Endothelial cell of umbilical vein (primary cell): ENCODE measurements around the gene KRT23. TPM values are rescaled to one million over a fixed set of nuclear protein-coding genes. Genes with fewer than 3 reads are reported as not detected.
A peak's percentile ranks its signal among the peaks of the same experiment; 100 is the strongest.

ENCODE experiments used
- BruUV-seq: library from RNA; stranded (reverse); fragments of 400-500 nt; replicated peaks from 2 replicates; lab custom pipeline; 2021; lab: Mats Ljungman, UMichigan
- CTCF ChIA-PET: fragments of 300-600, 350-600 bp; sonication (Branson Sonifier 250); formaldehyde crosslinking; loops from one replicate; lab custom pipeline; 2021; ENCODE audit warnings: antibody characterized with exemption, inconsistent platforms; lab: Charles Lee
- POLR2A ChIA-PET: fragments of 300-600, 350-600 bp; sonication (Branson Sonifier 250); formaldehyde crosslinking; loops from one replicate; lab custom pipeline; 2021; ENCODE audit warnings: antibody characterized with exemption, inconsistent platforms; lab: Charles Lee
- DNase-seq: peaks from one replicate; pipeline ENCODE4 v3.0.0-alpha.2; 2011; ENCODE audit warnings: low read depth, low spot score
- FAIRE-seq: peaks from 2 replicates; lab custom pipeline; 2011; peaks lifted over from hg19 to GRCh38; lab: Jason Lieb, UNC
- H2AFZ ChIP-seq: 2 replicates; pipeline ENCODE4 v1.6.0; 2012; ENCODE audit warnings: low read depth, low read length, control low read depth, inconsistent platforms
- H3K27ac ChIP-seq: 2 replicates; pipeline ENCODE4 v1.5.1; 2011; ENCODE audit warnings: low read depth, mild to moderate bottlenecking, control low read depth, low read length, moderate library complexity; ENCODE audit not compliant: insufficient read depth
- H3K27me3 ChIP-seq, 2 experiments: 2 replicates each; pipeline versions ENCODE4 v1.6.0 to v1.6.1; 2011; ENCODE audit warnings: low read length in 2 of 2, mixed read lengths in 1 of 2; ENCODE audit not compliant: control insufficient read depth in 2 of 2, insufficient read depth in 2 of 2
- H3K36me3 ChIP-seq, 2 experiments: 2 replicates in 1 of 2; 3 replicates in 1 of 2; pipeline ENCODE4 v1.5.1; 2011; ENCODE audit warnings: low read length in 2 of 2, mild to moderate bottlenecking in 1 of 2, moderate library complexity in 1 of 2; ENCODE audit not compliant: control insufficient read depth in 2 of 2, insufficient read depth in 2 of 2; ENCODE audit errors: extremely low read depth in 1 of 2
- H3K4me1 ChIP-seq: 3 replicates; pipeline ENCODE4 v1.5.1; 2011; ENCODE audit warnings: mild to moderate bottlenecking, low read length; ENCODE audit not compliant: control insufficient read depth, insufficient read depth; ENCODE audit errors: extremely low read depth
- H3K4me2 ChIP-seq: 2 replicates; pipeline ENCODE4 v1.6.1; 2011; ENCODE audit warnings: low read length, control low read depth, mixed read lengths; ENCODE audit not compliant: insufficient read depth
- H3K4me3 ChIP-seq, 3 experiments: fragments of 200-600 bp in 1 of 3; sonication (generic), shearing (Covaris generic) in 1 of 3; replicated peaks in 1 of 3; 2 replicates each; pipeline ENCODE4 v1.5.1; 2011 to 2016; ENCODE audit warnings: control low read depth in 3 of 3, low read length in 3 of 3, mild to moderate bottlenecking in 2 of 3, inconsistent platforms in 1 of 3, low read depth in 1 of 3, moderate library complexity in 1 of 3; ENCODE audit not compliant: insufficient read depth in 1 of 3
- H3K79me2 ChIP-seq: 2 replicates; pipeline ENCODE4 v1.6.0; 2012; ENCODE audit warnings: low read length, inconsistent platforms; ENCODE audit not compliant: control insufficient read depth, insufficient read depth
- H3K9ac ChIP-seq: replicated peaks from 2 replicates; pipeline ENCODE3; 2011; ENCODE audit warnings: low read length, control low read depth; ENCODE audit not compliant: insufficient read depth; ENCODE audit errors: extremely low read depth
- H3K9me1 ChIP-seq: replicated peaks from 3 replicates; pipeline ENCODE4 v1.6.0; 2011; ENCODE audit warnings: mild to moderate bottlenecking, low read length; ENCODE audit not compliant: control insufficient read depth, insufficient read depth; ENCODE audit errors: extremely low read depth
- H3K9me3 ChIP-seq: replicated peaks from 2 replicates; pipeline ENCODE4 v1.5.1; 2012; ENCODE audit warnings: low read length, inconsistent platforms; ENCODE audit not compliant: control insufficient read depth, insufficient read depth
- H4K20me1 ChIP-seq: replicated peaks from 2 replicates; pipeline ENCODE3; 2011; ENCODE audit warnings: mild to moderate bottlenecking, low read length; ENCODE audit not compliant: control insufficient read depth, insufficient read depth; ENCODE audit errors: extremely low read depth
- FOS ChIP-seq: IDR thresholded peaks from 2 replicates; pipeline ENCODE4 v1.6.1; 2011; ENCODE audit warnings: mild to moderate bottlenecking, low read length, moderate library complexity, borderline replicate concordance; ENCODE audit not compliant: insufficient read depth
- JUN ChIP-seq: IDR thresholded peaks from 2 replicates; pipeline ENCODE4 v1.6.1; 2011; ENCODE audit warnings: borderline replicate concordance, low read depth; ENCODE audit not compliant: insufficient read length, insufficient read depth
- MYC ChIP-seq: IDR thresholded peaks from one replicate; pipeline ENCODE4 v1.6.1; 2011; ENCODE audit warnings: mild to moderate bottlenecking, low read depth, low read length
- dilution Hi-C: fragments of 300-500 bp; cut with MboI; formaldehyde crosslinking; loops from one replicate; pipeline ENCODE4 v1.15.0; 2019; ENCODE audit warnings: low sequenced_read_pairs; ENCODE audit not compliant: extremely low pct_ligation_motif_present
- intact Hi-C: fragments of 100-400 bp; cut with micrococcal nuclease; formaldehyde crosslinking; loops from one replicate; pipeline ENCODE4 v1.10.0; 2022
- polyA plus RNA-seq, 4 experiments: library from polyadenylated mRNA; depleted of rRNA in 3 of 4; stranded (reverse) in 3 of 4; unstranded in 1 of 4; fragments of >200 nt; gene quantifications; 2 replicates each; pipeline versions ENCODE4 v1.2.1 to v1.2.3, GENCODE V29; 2011 to 2012; ENCODE audit warnings: missing spikeins in 1 of 4
- total RNA-seq: library from RNA; stranded (reverse); gene quantifications from 2 replicates; pipeline ENCODE4 v1.2.3, GENCODE V29; 2021
- TF ChIP-seq, protein P1 (sequence below), 2 donors: IDR thresholded peaks; 1 replicate in 1 of 2; 2 replicates in 1 of 2; pipeline ENCODE4 v1.5.1; 2011; ENCODE audit warnings: low read length in 2 of 2, mild to moderate bottlenecking in 2 of 2, moderate library complexity in 2 of 2, control low read depth in 1 of 2, inconsistent platforms in 1 of 2, low read depth in 1 of 2; ENCODE audit not compliant: insufficient read depth in 1 of 2; ENCODE audit errors: extremely low read depth in 1 of 2
- TF ChIP-seq, protein P2 (sequence below): IDR thresholded peaks from 2 replicates; pipeline ENCODE4 v1.6.1; 2011; ENCODE audit not compliant: insufficient read depth, insufficient read length

The KRT23 gene
- total and polyA plus RNA-seq, 2 donors (not counting 3 experiments of a cell fraction or from before 2014, with no cell fraction given) = not detected

DNA sequence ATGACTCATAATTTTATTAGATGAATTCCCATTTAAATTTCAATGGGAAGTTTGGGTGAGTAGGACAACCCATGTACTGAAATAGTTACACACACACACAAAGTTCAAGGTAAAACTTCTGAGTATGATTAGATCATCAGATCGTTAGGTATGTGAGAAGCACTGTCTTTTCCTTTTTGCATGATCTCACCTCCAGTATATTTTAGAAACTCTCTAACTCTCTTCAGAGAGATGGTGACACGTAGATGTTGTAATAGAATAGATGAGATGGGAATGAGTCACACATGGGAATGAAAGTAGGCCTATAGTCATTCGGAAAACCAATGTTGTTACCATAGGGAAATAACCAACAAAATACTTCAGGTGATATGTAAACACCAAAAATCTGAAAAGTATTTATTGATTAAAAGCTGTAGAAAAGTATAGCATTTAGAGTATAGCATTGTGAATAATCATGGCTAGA is 22.2 kb downstream of the KRT23 start:
- dilution Hi-C loops (no loop called here), intact Hi-C loops (no loop called here)
- Histone ChIP-seq H3K9me1 (no peaks in the 10 kb centered on the region), H3K27me3 (no peaks in the 10 kb centered on the region), H3K79me2 (no peaks in the 10 kb centered on the region), H3K36me3 (no peaks in the 10 kb centered on the region), H3K4me3 (no peak overlapping the region), H3K9ac (no peak overlapping the region), H3K4me2 (no peak overlapping the region), H4K20me1 (no peaks in the 10 kb centered on the region), H3K4me1 (peaks cover 7% of the 10 kb centered on the region), H3K9me3 (no peaks in the 10 kb centered on the region), H3K27ac (no peak overlapping the region), H2AFZ (no peak overlapping the region)
- POLR2A ChIA-PET = no interaction called here
- TF ChIP-seq, protein P1, sequence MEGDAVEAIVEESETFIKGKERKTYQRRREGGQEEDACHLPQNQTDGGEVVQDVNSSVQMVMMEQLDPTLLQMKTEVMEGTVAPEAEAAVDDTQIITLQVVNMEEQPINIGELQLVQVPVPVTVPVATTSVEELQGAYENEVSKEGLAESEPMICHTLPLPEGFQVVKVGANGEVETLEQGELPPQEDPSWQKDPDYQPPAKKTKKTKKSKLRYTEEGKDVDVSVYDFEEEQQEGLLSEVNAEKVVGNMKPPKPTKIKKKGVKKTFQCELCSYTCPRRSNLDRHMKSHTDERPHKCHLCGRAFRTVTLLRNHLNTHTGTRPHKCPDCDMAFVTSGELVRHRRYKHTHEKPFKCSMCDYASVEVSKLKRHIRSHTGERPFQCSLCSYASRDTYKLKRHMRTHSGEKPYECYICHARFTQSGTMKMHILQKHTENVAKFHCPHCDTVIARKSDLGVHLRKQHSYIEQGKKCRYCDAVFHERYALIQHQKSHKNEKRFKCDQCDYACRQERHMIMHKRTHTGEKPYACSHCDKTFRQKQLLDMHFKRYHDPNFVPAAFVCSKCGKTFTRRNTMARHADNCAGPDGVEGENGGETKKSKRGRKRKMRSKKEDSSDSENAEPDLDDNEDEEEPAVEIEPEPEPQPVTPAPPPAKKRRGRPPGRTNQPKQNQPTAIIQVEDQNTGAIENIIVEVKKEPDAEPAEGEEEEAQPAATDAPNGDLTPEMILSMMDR (IDR thresholded peaks at IDR 0.05; ENCODE audit: extremely low read depth in 1 of 2, insufficient read depth in 1 of 2, low read depth in 1 of 2, low read length in 2 of 2) = no peak
- TF ChIP-seq, protein P2, sequence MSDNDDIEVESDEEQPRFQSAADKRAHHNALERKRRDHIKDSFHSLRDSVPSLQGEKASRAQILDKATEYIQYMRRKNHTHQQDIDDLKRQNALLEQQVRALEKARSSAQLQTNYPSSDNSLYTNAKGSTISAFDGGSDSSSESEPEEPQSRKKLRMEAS = no peak
- TF ChIP-seq MYC (no peak), JUN (peak; percentile 34), FOS (peak; percentile 56)
- FAIRE-seq = no peak
- no TSS peak for BruUV-seq
- DNase-seq = peak; percentile 3
- CTCF ChIA-PET = interaction anchor here (0.9 to 1.0 kb wide), 2 partner anchors 407 to 633 kb away, joined by 4 read pairs; no protein-coding TSS in a partner anchor
